Mesendoderm (in vitro differentiated cells): ENCODE data around the gene TBXAS1.
"Not testable (repeated sequence)": the region's sequence is repeated elsewhere in the genome, so short reads cannot be mapped to it uniquely, and the experiment has no call there.

Source experiments
- DNase-seq: peaks from one replicate; pipeline ENCODE4 v3.0.0; 2013
- H2AK5ac ChIP-seq: 2 replicates; pipeline ENCODE4 v1.6.1; 2013; ENCODE audit warnings: low read length, inconsistent platforms
- H2BK120ac ChIP-seq: 2 replicates; pipeline ENCODE4 v1.6.1; 2013; ENCODE audit warnings: low read depth, mild to moderate bottlenecking, low read length, moderate library complexity, mixed read lengths
- H2BK15ac ChIP-seq: replicated peaks from 2 replicates; pipeline ENCODE4 v1.6.1; 2013; ENCODE audit warnings: low read depth, mild to moderate bottlenecking, moderate library complexity
- H2BK5ac ChIP-seq: 2 replicates; pipeline ENCODE4 v1.6.1; 2013; ENCODE audit warnings: low read length, inconsistent platforms
- H3K18ac ChIP-seq: 2 replicates; pipeline ENCODE4 v1.6.1; 2013; ENCODE audit warnings: mild to moderate bottlenecking, low read length, mixed read lengths
- H3K23ac ChIP-seq: one replicate; pipeline ENCODE4 v1.6.1; 2013; ENCODE audit warnings: low read length
- H3K27ac ChIP-seq: 2 replicates; pipeline ENCODE4 v1.5.1; 2013; ENCODE audit warnings: low read depth, mild to moderate bottlenecking, inconsistent platforms, low read length, moderate library complexity
- H3K27me3 ChIP-seq: 2 replicates; pipeline ENCODE4 v1.6.1; 2013; ENCODE audit warnings: low read length, control low read depth, mild to moderate bottlenecking, inconsistent platforms; ENCODE audit not compliant: insufficient read depth, poor library complexity
- H3K36me3 ChIP-seq: 2 replicates; pipeline ENCODE4 v1.6.1; 2013; ENCODE audit warnings: low read length, inconsistent platforms; ENCODE audit not compliant: control insufficient read depth, insufficient read depth
- H3K4ac ChIP-seq: one replicate; pipeline ENCODE4 v1.6.1; 2013; ENCODE audit warnings: low read depth, mild to moderate bottlenecking, low read length, moderate library complexity
- H3K4me1 ChIP-seq: 2 replicates; pipeline ENCODE4 v1.6.1; 2013; ENCODE audit warnings: low read depth, low read length, inconsistent platforms; ENCODE audit not compliant: control insufficient read depth
- H3K4me2 ChIP-seq: 2 replicates; pipeline ENCODE4 v1.6.1; 2013; ENCODE audit warnings: low read length
- H3K4me3 ChIP-seq: 2 replicates; pipeline ENCODE4 v1.5.1; 2013; ENCODE audit warnings: mild to moderate bottlenecking, low read length
- H3K56ac ChIP-seq: one replicate; pipeline ENCODE4 v1.6.1; 2013; ENCODE audit warnings: low read length
- H3K79me1 ChIP-seq: 2 replicates; pipeline ENCODE4 v1.6.1; 2013; ENCODE audit warnings: low read length, inconsistent platforms
- H3K79me2 ChIP-seq: 2 replicates; pipeline ENCODE4 v1.6.1; 2013; ENCODE audit warnings: mild to moderate bottlenecking, low read length; ENCODE audit not compliant: control insufficient read depth, insufficient read depth
- H3K9ac ChIP-seq: 2 replicates; pipeline ENCODE4 v1.6.1; 2013; ENCODE audit warnings: low read length, inconsistent platforms
- H4K5ac ChIP-seq: one replicate; pipeline ENCODE4 v1.6.1; 2013; ENCODE audit warnings: low read length
- H4K8ac ChIP-seq: one replicate; pipeline ENCODE4 v1.6.1; 2013; ENCODE audit warnings: low read depth, mild to moderate bottlenecking, control low read depth, low read length, moderate library complexity
- WGBS: extraction: QIAGEN DNeasy Blood & Tissue Kit; methylation state at CpG from one replicate; pipeline ENCODE4 v1.1.7; 2013; ENCODE audit warnings: low lambda C conversion rate, missing lambda C conversion rate; ENCODE audit not compliant: insufficient coverage; ENCODE audit errors: extremely low coverage; 5-methylcytosine and 5-hydroxymethylcytosine counted together

Gene TBXAS1

DNA sequence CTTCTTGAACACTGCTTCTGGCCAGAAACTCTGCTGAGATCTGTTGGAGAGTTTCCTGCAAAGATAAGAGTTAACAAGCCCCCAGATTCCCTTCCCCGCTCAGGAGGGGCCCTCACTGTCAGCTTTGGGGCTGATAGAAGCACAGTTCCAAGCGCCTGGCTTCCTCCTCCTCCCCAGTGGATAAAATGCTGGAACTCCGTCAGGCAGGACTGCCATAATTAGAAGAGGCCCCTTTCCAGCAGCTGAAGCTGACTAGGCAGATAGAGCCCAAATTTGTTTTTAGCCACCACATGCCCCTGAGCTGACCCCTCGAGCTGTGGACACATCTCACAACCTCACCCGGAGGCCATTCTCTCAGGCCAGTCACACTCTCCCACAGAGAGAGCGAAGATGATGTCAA, 89.4 kb downstream of the TBXAS1 start:
- Histone ChIP-seq H2BK15ac (no peak overlapping the region), H3K36me3 (no peaks in the 10 kb centered on the region), H2BK5ac (no peak overlapping the region), H3K27ac (no peak overlapping the region), H2BK120ac (no peak overlapping the region), H3K4me1 (no peaks in the 10 kb centered on the region), H3K4me3 (no peak overlapping the region), H3K23ac (no peak overlapping the region), H3K27me3 (no peaks in the 10 kb centered on the region), H3K79me2 (no peaks in the 10 kb centered on the region), H3K18ac (no peak overlapping the region), H4K5ac (no peak overlapping the region), H3K79me1 (no peaks in the 10 kb centered on the region), H2AK5ac (no peak overlapping the region), H3K4me2 (no peak overlapping the region), H3K9ac (no peak overlapping the region), H3K56ac (no peak overlapping the region), H3K4ac (no peak overlapping the region), H4K8ac (no peak overlapping the region)
- no CpG with 5 or more reads among the region's 6 CpGs for WGBS
- peak; percentile 37 for DNase-seq

DNA sequence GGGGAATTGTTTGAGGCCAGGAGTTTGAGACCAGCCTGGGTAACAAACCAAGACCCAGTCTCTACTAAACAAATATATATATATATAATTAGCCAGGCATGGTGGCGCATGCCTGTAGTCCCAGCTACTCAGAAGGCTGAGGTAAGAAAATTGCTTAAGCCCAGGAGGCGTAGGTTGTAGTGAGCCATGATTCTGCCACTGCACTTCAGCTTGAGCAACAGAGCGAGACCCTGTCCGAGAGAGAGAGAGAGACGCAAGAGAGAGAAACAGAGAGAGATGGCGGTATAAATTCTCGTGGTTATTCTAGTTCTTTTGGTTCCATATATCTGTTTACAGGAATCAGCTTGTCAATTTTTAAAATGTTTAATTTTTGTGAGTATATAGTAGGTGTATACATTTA, 94.0 kb downstream of the TBXAS1 start:
- Histone ChIP-seq H2AK5ac (no peak overlapping the region), H3K4ac (no peak overlapping the region), H3K4me2 (no peak overlapping the region), H3K56ac (no peak overlapping the region), H3K23ac (no peak overlapping the region), H3K9ac (no peak overlapping the region), H3K27me3 (no peaks in the 10 kb centered on the region), H4K8ac (no peak overlapping the region), H2BK120ac (no peak overlapping the region), H4K5ac (no peak overlapping the region), H3K27ac (no peak overlapping the region), H3K4me1 (no peaks in the 10 kb centered on the region), H3K4me3 (no peak overlapping the region), H2BK5ac (no peak overlapping the region), H3K36me3 (no peaks in the 10 kb centered on the region), H3K79me1 (no peaks in the 10 kb centered on the region), H3K79me2 (no peaks in the 10 kb centered on the region), H2BK15ac (no peak overlapping the region), H3K18ac (no peak overlapping the region)
- WGBS, result no CpG with 5 or more reads among the region's 7 CpGs
- DNase-seq, result no peak

DNA sequence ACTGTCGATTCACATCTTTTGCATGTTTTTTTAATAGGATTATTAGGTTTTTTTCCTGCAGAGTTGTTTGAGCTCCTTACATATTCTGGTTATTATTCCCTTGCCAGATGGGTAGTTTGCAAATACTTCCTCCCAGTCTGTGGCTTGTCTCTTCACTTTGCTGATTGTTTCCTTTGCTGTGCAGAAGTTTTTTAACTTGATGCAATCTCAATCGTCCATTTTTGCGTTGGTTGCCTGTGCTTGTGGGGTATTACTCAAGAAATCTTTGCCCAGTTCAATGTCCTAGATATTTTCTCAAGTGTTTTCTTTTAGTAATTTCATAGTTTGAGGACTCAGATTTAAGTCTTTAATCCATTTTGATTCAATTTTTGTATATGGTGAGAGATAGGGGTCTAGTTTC, 95.4 kb downstream of the TBXAS1 start:
- no peak overlapping the region for H4K8ac ChIP-seq
- no peak for DNase-seq
- no peak overlapping the region for H3K23ac ChIP-seq
- no peak overlapping the region for H3K18ac ChIP-seq
- H3K36me3 ChIP-seq, result no peaks in the 10 kb centered on the region
- WGBS, result no CpG with 5 or more reads among the region's 3 CpGs
- H3K79me1 ChIP-seq, result no peaks in the 10 kb centered on the region
- H3K4me3 ChIP-seq, result no peak overlapping the region
- no peak overlapping the region for H2BK15ac ChIP-seq
- no peak overlapping the region for H3K4me2 ChIP-seq
- H3K27me3 ChIP-seq, result no peaks in the 10 kb centered on the region
- H2BK120ac ChIP-seq, result no peak overlapping the region
- H2BK5ac ChIP-seq, result no peak overlapping the region
- no peak overlapping the region for H2AK5ac ChIP-seq
- H3K4me1 ChIP-seq, result no peaks in the 10 kb centered on the region
- no peak overlapping the region for H3K9ac ChIP-seq
- no peak overlapping the region for H4K5ac ChIP-seq
- no peak overlapping the region for H3K27ac ChIP-seq
- H3K79me2 ChIP-seq, result no peaks in the 10 kb centered on the region
- H3K56ac ChIP-seq, result no peak overlapping the region
- no peak overlapping the region for H3K4ac ChIP-seq

DNA sequence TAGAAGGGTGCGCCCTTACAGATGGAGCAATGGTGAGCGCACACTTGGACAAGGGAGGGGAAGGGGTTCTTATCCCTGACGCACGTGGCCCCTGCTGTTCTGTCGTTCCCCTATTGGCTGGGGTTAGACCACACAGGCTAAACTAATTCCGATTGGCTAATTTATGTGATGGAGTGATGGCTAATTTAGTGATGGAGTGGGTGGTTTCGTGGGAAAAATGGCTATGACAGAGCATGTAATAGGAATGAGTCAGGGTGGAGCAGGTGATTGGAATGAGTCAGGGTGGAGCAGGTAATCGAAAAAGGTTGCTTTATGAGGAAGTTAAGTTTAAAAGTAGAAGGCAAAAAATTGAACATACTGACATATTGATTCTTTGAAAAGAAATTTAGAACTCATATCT, 100.2 kb downstream of the TBXAS1 start:
- not testable (repeated sequence) for H3K4me2 ChIP-seq, H3K27me3 ChIP-seq, H3K9ac ChIP-seq, H3K4ac ChIP-seq, H2BK120ac ChIP-seq, H3K56ac ChIP-seq, H4K8ac ChIP-seq, H3K4me3 ChIP-seq, H3K18ac ChIP-seq, H3K79me2 ChIP-seq, H4K5ac ChIP-seq, H3K4me1 ChIP-seq, DNase-seq, H2BK15ac ChIP-seq, H3K27ac ChIP-seq, H2BK5ac ChIP-seq, H2AK5ac ChIP-seq, H3K36me3 ChIP-seq, H3K23ac ChIP-seq, H3K79me1 ChIP-seq
- 100% methylated on average over 1 of the region's 8 CpGs for WGBS

DNA sequence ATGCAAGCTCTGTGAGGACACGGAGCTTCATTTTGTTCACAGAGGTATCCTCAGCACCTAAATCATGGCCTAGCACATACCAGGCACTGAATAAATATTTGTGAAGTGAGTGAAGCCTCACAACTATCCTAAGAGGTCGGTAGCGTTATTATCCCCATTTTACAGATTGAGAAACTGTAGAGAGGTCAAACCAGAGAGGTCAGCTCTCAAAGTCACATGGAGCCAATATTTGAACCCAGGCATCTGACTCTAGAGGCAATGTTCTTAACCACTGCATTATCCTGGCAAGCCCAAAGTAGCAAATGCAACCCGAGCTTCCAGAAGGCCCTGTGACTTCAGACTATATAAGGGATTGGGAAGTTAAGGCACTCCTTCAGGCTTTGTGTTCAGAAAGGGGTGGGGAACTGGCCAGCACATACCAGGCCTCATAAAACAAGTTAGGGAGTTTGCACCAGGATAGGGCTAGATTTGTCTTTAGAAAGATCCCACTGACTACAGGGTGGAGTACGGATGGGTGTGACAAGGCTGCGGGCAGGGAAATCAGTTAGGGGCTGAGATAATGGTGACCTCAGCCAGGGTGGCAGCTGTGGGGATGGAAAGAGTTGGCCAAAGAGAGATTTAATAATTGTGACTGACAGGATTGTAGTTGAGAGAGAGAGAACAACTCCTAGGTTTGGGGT, 101.4 kb downstream of the TBXAS1 start:
- Histone ChIP-seq H4K5ac (no peak overlapping the region), H3K4me2 (no peak overlapping the region), H3K56ac (no peak overlapping the region), H3K18ac (no peak overlapping the region), H2BK120ac (no peak overlapping the region), H3K4ac (no peak overlapping the region), H2BK15ac (no peak overlapping the region), H3K36me3 (no peaks in the 10 kb centered on the region), H3K4me1 (no peaks in the 10 kb centered on the region), H3K79me2 (no peaks in the 10 kb centered on the region), H3K23ac (no peak overlapping the region), H4K8ac (no peak overlapping the region), H3K9ac (no peak overlapping the region), H3K27me3 (no peaks in the 10 kb centered on the region), H3K4me3 (no peak overlapping the region), H3K27ac (no peak overlapping the region), H2AK5ac (no peak overlapping the region), H2BK5ac (no peak overlapping the region), H3K79me1 (no peaks in the 10 kb centered on the region)
- WGBS, result no CpG with 5 or more reads among the region's 6 CpGs
- no peak for DNase-seq
